Transverse colon (tissue), 3 donors: ENCODE results near the gene ZNF821.

Source experiments
- CTCF ChIP-seq, 5 experiments: fragments of 200-600 bp in 3 of 5; fragments of 450-650 bp in 2 of 5; sonication (generic) in 3 of 5; IDR thresholded peaks; 1 replicate in 2 of 5; 2 replicates in 3 of 5; pipeline ENCODE4 v1.5.1; 2016 to 2017; ENCODE audit warnings: antibody characterized with exemption in 5 of 5, inconsistent platforms in 3 of 5, mild to moderate bottlenecking in 2 of 5, moderate library complexity in 1 of 5
- EP300 ChIP-seq: sonication (generic); formaldehyde crosslinking; IDR thresholded peaks from one replicate; pipeline ENCODE4 v1.6.1; 2017; ENCODE audit warnings: antibody characterized with exemption, low read depth
- POLR2A ChIP-seq: fragments of 450-650 bp; IDR thresholded peaks from one replicate; pipeline ENCODE4 v1.6.1; 2016; ENCODE audit warnings: antibody characterized with exemption, mild to moderate bottlenecking, moderate library complexity

GRCh38 chr16:71930013-71930563, 46.1 kb upstream of the ZNF821 start:
- TF ChIP-seq CTCF (IDR thresholded peaks at IDR 0.05) (no peak), POLR2A (no peak), EP300 (no peak)
